HEK293 (cell line): Measurements from ENCODE around the gene SNAP47.

Experiments used
- CTCF ChIP-seq: fragments of 450-650 bp; formaldehyde crosslinking; IDR thresholded peaks from 2 replicates; pipeline ENCODE4 v1.5.1; 2016; ENCODE audit warnings: missing biosample characterization, missing genetic modification characterization
- MEIS1 ChIP-seq: sonication (generic); formaldehyde crosslinking; IDR thresholded peaks from 2 replicates; pipeline ENCODE4 v1.8.1; 2022; ENCODE audit warnings: missing genetic modification reagents, mild to moderate bottlenecking, borderline replicate concordance
- ZBTB7A ChIP-seq: fragments of 450-650 bp; formaldehyde crosslinking; IDR thresholded peaks from 2 replicates; pipeline ENCODE4 v1.5.1; 2016; ENCODE audit warnings: low read depth, missing biosample characterization, missing genetic modification characterization
- ZBTB8A ChIP-seq: fragments of 450-650 bp; formaldehyde crosslinking; IDR thresholded peaks from 2 replicates; pipeline ENCODE4 v1.5.1; 2016; ENCODE audit warnings: missing biosample characterization, missing genetic modification characterization
- ZNF510 ChIP-seq: fragments of 450-650 bp; formaldehyde crosslinking; IDR thresholded peaks from 2 replicates; pipeline ENCODE4 v1.5.1; 2018; ENCODE audit warnings: mild to moderate bottlenecking, missing genetic modification characterization, missing biosample characterization; ENCODE audit not compliant: insufficient replicate concordance
- ZNF623 ChIP-seq: fragments of 450-650 bp; formaldehyde crosslinking; IDR thresholded peaks from 2 replicates; pipeline ENCODE4 v1.5.1; 2016; ENCODE audit warnings: missing biosample characterization, missing genetic modification characterization
- ZNF664 ChIP-seq: fragments of 450-650 bp; formaldehyde crosslinking; IDR thresholded peaks from 2 replicates; pipeline ENCODE4 v1.5.1; 2016; ENCODE audit warnings: missing biosample characterization, missing genetic modification characterization
- ZNF768 ChIP-seq: fragments of 450-650 bp; formaldehyde crosslinking; IDR thresholded peaks from 2 replicates; pipeline ENCODE4 v1.5.1; 2018; ENCODE audit warnings: missing biosample characterization, mild to moderate bottlenecking, missing genetic modification characterization

GRCh38 chr1:227768640-227769039 lies 33.4 kb downstream of the SNAP47 start:
- TF ChIP-seq ZNF510 (tag by site-specific recombination) (no peak), ZBTB8A (tag by site-specific recombination) (no peak), CTCF (tag by site-specific recombination) (no peak), ZNF664 (tag by site-specific recombination) (no peak), ZNF623 (tag by site-specific recombination) (no peak), ZNF768 (tag by site-specific recombination) (no peak), ZBTB7A (tag by site-specific recombination) (no peak), MEIS1 (CRISPR knock-in tag) (no peak)
